Measurements from ENCODE around the gene SEMA3F.

SEMA3F gene

DNA sequence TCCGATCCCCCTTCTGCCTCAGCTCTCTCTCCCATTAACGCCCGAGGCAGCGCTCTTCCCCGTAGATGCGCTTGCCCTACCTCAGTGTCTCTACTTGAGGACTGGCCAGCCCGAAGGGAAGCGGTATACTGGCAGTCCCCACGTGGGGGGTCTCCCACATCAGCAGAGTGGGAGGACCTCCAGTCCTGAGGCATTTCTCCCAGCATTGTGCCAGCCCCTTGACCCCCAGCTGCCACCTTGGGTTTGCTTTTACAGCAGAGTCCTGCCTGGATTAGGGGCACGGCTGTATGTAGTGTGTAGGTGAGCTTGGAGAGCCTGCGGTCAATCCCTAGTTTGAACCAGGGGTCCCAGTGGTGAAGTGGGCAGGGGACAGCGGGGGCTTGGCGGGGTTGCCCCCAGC lies 767 bp downstream of the SEMA3F start:
- no peak for DNase-seq (ENCODE audit: low read depth)

- DNase-seq (ENCODE audit: low read depth): no peak
These were observed 1.7 kb downstream of the SEMA3F start for GRCh38 chr3:50156549-50157493.

- no peak for DNase-seq (ENCODE audit: low read depth)
These were observed 2.9 kb downstream of the SEMA3F start for GRCh38 chr3:50157827-50158529.

DNA sequence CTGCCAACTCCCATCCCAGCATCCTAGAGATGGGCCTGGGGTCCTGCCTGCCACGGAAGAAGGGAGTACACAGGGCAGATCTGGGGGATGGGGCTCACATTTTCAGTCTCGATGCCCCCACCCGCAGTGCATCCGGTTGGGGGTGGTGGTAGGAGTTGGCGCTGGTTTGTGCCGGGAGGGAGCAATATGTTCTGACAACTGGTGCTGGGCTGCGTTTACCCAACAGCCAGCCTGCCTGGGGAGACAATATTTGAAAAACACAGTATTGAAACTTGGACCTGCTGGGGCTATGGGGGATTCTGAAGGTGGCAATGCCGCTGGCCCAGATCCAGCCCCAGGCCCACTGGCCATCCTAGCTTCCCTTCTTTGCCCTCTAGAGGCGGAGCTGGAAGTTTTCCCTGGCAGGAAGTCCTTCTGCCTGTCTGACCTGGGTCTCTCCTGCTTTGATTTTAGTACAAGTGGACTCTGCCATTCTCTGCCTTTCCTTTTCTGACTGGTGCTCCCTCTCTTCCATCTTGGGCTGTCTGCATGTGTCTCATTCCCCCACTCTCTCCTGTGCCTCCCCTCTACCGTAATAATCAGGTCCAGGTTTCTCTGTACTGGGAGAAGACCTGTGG lies 3.5 kb downstream of the SEMA3F start:
- DNase-seq (ENCODE audit: low read depth): no peak

DNA sequence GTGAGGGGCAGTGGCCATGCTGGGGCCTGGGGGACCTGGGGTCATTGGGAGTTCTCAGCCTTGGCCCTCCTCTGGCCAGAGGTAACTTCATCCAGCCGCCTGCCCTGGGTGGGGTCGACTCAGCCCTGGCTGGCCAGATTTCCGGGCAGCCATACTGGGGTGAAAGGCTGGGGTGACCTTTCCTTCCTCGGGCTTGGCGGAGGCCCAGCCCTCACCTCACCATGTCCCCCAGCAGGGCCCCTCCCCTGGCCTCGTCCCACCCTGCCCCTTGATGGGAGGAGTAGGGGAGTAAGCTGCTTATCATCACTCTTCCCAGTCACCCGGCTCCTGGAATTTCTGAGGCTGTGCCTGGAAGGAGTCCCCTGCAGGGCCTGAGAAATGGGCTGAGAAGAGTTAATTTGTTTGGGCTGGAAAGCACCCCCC lies 5.4 kb downstream of the SEMA3F start:
- no peak for DNase-seq (ENCODE audit: low read depth)

DNA sequence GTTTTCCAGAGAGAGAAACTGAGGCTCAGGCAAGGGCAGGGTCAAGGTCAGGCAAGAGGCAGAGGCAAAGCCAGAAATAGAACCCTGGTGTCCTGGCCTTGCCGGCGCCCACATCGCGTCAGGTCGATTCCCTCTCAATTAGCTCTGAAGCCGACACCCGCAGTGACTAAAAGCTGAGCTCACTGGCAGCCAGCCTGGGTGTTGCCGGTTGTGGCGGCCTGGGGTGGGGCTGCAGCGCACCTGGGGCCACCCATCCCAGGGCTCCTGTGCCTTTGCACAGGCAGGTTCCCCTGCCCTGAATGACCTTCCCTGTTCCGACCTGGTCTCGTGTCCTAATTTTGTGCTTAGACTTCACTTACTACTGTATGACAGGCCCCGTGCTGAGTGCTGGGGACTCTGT lies 6.2 kb downstream of the SEMA3F start:
- DNase-seq (ENCODE audit: low read depth): no peak

DNA sequence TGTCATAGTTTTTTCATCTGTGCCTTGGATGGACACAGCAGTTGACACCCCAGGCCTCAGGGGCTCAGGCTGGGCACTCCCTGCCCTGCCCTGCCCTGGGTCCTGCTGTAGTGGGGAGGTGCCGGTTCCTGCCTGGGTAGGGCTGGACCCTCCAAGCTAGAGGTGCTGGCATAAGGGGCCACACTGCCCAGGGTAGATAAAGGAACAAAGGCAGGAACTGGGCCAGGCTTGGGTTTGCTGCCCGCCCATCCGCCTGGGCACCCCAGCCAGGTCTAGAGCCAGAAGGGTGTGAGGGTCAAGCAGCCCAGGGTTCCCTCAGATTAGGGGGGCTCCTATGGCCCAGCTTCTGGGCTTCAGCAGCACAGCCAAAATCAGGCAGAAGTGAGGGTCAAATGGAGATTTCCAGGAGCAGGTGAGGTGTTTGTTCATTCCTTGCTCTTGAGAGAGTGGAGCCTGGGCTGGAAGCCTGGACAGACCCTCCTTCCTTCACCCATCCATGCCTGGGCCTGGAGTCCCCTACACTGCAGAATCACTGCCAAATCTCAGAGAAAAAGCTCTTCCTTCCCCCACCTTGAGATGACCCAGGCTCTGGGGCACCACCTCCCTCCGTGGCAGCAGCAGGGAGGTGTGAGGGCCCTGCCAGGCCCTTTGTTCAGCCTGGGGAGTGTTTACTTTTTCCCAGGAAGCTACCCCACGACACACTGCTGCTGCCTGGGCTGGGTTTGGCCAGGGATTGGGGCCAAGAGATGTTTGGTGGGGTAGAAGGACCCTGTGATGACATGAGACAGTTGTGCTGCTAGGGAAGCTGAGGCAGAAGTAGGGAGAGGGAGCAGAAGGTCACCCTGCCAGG lies 7.1 kb downstream of the SEMA3F start:
- no peak for DNase-seq (ENCODE audit: low read depth)

- DNase-seq (ENCODE audit: low read depth): no peak
These were observed 8.7 kb downstream of the SEMA3F start for GRCh38 chr3:50163572-50164455.

GRCh38 chr3:50164481-50164880 lies 9.4 kb downstream of the SEMA3F start:
- DNase-seq (ENCODE audit: low read depth): no peak

GRCh38 chr3:50164984-50165909 lies 10.1 kb downstream of the SEMA3F start:
- no peak for DNase-seq (ENCODE audit: low read depth)

DNA sequence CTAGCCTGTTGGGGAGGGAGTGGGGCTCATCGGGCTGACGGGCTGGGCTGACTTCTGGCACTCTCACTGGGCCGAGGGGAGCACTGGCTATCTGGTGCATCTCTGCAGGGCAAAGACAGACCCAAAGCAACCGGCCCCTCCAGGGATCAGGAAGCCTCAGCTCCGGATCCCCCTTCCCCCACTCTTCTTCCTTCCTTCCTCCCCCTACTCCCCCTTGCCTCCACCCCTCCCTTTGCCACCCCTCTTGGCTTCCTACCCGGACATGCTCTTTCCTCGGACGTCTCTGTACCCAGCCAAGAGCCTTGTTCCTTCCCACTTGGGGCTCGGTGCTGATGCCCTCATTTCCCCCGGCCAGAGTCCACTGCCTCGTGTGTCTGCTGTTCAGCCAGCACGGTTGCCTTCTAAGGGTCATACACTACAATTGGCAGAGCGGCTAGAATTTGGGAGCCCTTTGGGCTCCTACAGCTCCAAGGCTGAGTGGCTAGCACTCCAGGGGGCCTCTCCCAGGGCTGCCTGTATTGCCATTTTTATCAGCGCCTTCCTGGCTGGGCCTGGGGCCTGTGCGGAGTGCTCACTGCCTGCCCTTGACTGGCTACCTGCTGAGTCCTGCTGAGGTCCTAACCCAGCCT lies 10.9 kb downstream of the SEMA3F start:
- no peak for DNase-seq (ENCODE audit: low read depth)

DNA sequence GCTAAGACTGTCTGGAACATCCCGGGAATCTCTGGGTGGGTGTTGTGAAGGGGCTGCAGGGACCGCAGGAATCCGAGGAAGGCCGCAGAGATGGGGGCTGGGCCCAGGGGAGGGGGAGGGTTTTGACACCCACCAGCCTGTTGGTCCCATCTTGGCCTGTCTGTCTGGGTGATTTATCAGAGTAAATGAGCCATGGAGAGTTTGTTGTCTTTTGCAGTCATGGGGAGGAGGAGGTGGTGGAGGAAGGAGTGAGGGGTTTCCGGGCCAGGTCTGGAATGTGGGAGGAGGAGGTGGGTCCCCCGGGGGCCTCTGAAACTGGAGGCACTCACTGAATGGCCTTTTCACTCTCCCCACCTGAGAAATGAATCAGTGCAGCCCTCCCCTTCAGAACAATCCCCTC lies 11.5 kb downstream of the SEMA3F start:
- DNase-seq (ENCODE audit: low read depth): no peak

DNA sequence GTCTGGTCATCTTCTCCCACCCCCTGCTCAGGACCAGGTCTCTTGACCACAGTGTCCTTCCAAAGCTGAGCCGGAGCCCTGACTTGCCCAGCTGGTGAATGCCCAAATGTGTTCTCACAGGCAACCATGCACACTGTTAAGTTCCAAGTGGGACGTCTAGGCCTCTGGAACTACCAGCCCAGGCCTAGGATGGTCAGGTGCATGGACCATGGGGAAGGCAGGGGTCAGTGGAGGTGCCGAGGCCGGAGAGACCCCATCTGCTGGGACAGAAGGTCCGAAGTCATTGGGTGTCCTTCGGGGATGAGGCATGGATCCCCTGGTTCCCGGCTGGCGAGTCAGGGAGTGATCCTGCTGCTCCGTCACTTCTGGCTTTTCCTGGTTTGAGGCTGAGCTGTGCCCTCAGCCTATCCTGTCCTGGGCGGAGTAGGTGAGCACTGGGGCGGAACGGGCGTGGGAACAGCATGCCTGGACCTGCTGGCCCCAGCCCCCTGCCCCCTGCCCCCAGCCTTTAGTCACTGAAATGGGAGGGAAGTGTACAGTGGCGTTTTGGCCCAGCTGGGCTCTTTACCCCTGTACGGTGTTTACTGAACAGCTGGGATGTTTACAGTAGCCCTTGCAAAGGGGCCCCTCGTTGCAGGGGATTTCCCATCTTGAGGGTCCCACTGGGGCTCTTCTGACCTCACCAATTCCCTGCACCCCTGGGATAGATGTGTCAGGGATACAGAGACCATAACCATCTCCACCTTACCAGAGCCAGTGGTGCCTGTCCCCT lies 12.1 kb downstream of the SEMA3F start:
- DNase-seq (ENCODE audit: low read depth): no peak

GRCh38 chr3:50167841-50168209 lies 12.7 kb downstream of the SEMA3F start:
- no peak for DNase-seq (ENCODE audit: low read depth)

- DNase-seq (ENCODE audit: low read depth): no peak
These were observed 13.3 kb downstream of the SEMA3F start for GRCh38 chr3:50168388-50168787.

- no peak for DNase-seq (ENCODE audit: low read depth)
These were observed 13.7 kb downstream of the SEMA3F start for GRCh38 chr3:50168791-50169190.

- no peak for DNase-seq (ENCODE audit: low read depth)
These were observed 14.2 kb downstream of the SEMA3F start for GRCh38 chr3:50169232-50169832.

DNA sequence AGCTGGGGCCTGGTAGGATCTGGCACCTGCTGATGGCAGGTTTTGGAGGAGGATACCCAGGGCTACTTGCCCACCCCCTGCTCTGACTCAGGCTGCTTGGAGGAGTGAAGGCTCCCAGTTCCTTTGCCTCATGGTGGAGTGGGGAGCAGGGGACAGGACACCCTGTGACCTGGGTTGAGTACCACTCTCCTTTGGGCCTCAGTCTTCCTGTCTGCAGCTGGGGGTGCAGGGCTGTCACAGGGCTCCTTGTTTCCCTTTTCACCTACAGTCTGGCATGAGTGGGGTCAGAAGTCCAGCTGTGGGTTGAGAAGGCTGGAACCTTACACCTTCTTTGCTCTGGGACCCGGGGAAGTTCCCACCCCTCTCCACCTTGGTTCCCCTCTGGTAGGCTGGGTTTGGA lies 14.7 kb downstream of the SEMA3F start:
- DNase-seq (ENCODE audit: low read depth): no peak

Data from T follicular helper cell (primary cell).